Stimulated activated CD8-positive, alpha-beta memory T cell treated with anti-CD3 and anti-CD28 coated beads, Interleukin-4, amount 100 ng/mL, for 4 hours (primary cell): ENCODE data around the gene RPL18.
"Not testable (repeated sequence)": the region's sequence is repeated elsewhere in the genome, so short reads cannot be mapped to it uniquely, and the experiment has no call there.

Source experiments
- DNase-seq, 2 donors: peaks; one replicate each; pipeline ENCODE4 v3.0.0-alpha.2; 2020; ENCODE audit warnings: low read depth in 2 of 2, low spot score in 1 of 2

RPL18 gene

GRCh38 chr19:48588670-48589401 lies 30.1 kb downstream of the RPL18 start:
- DNase-seq = peak; percentile 60 to 82

- no peak for DNase-seq
Observed at GRCh38 chr19:48587387-48587786, 31.6 kb downstream of the RPL18 start.

DNA sequence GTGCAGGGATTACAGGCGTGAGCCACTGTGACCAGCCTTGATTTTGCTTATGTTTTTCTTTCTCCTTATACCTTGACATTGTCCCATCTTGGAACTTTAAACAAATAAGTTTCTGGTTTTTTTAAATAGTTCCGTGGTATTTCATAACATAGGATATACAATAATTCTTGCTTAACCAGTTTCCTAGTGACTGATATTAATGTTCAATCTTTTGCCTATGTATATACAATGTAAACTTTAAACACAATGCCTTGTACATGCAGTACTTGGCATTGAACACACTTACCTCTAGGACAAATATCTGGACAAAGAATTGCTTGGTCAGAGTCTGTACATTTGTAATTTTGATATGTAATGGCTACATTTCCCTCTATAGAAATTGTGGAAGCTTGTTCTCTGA lies 36.8 kb downstream of the RPL18 start:
- DNase-seq = no peak

GRCh38 chr19:48578891-48579290 lies 40.1 kb downstream of the RPL18 start:
- no peak for DNase-seq

DNA sequence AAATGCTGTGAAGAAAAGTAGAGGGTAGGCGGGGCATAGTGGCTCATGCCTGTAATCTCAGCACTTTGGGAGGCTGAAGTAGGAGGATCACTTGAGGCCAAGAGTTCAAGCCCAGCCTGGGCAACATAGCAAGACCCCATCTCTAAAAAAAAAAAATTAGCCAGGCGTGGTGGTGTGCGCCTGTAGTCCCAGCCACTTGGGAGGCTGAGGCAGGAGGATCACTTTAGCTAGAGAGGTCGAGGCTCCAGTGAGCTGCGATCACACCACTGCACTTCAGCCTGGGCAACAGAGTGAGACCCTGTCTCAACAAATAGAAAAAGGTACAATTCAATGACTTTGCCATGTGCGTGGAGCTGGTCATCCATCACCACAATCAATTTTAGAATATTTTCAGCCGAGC lies 41.1 kb downstream of the RPL18 start:
- DNase-seq = not testable (repeated sequence)

- DNase-seq = no peak
Observed at GRCh38 chr19:48575931-48576622, 42.9 kb downstream of the RPL18 start.

GRCh38 chr19:48573163-48573505 lies 45.8 kb downstream of the RPL18 start:
- DNase-seq = no peak

DNA sequence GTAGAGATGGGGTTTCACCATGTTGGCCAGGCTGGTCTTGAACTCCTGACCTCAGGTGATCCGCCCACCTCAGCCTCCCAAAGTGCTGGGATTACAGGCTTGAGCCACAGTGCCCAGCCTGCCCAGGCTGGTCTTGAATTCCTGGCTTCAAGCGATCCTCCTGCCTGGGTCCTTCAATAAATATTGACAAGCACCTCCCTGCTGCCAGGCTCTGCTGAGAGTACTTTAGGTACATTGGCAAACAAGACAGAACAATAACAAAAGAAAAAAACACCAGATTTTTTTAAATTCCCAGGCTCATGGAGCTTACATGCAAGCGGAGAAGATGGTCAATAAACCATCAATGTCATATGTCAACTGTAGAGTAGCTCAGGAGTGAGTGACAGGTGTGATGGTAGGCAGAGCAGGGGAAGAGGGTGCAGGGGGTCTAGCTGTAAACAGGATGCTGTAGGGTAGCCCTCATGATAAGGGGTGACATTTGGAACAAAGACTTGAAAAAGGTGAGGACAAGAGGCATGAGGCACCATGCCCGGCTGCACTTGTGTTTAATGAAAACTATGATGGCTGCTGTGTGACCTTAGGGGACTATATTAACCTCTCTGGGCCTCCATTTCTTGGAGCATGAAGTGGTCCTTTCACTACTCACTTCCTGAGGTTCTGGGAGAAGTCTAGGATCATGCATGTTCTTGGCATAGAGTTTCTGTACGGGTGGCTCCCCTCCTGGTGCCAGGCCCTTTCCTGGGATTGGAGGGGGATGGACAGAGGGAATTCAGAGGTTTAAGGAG lies 47.4 kb downstream of the RPL18 start:
- DNase-seq = no peak

DNA sequence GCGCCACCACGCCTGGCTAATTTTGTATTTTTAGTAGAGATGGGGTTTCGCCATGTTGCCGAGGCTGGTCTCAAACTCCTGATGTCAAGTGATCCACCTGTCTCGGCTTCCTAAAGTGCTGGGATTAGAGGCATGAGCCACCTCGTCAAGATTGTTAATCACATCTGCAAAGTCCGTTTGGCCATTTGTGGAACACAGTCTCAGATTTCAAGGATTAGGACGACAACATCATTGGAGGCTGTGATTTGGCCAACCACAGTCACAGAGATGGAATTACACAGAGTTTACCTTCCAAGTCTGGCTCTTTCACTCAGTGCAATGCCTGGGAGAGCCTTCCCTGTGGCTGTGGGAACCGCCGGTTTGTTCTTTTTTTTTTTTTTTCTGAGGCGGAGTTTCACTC lies 49.2 kb downstream of the RPL18 start:
- no peak for DNase-seq

DNA sequence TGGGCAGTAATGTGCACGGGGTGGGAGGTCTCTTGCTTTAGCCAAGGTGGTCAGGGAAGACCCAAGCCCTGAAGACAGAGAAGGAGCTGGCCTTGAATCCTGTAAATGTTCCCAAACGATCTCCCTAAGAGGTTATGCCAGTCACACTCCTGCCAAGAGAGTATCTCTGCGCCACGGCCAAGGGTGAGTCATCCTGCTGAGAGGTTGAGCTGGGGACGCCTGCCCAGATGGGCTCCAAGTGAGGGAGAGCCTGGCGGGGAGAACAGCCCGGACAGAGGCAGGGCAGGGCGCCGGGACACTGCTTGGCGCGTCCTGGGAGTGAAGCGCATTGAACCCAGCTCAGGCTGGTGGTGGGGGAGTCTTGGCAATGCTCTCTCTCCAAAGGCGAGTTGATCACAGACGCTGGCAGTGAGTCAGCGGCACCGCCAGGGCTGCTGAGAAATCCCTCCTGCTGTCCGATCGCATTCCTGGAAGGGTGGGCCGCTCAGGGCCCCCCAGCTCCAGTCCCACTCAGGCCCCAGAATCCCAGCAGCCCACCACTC lies 50.6 kb downstream of the RPL18 start:
- DNase-seq = no peak
